K562 (cell line): ENCODE data around the gene P2RX1. TPM values are rescaled to one million over a fixed set of nuclear protein-coding genes. Genes with fewer than 3 reads are reported as not detected.

Experiments used
- E2F6 ChIP-seq, 2 experiments: IDR thresholded peaks; 2 replicates each; pipeline ENCODE4 v1.6.1; 2011; ENCODE audit warnings: borderline replicate concordance in 1 of 2, control low read depth in 1 of 2, low read depth in 1 of 2, low read length in 1 of 2, mild to moderate bottlenecking in 1 of 2, mixed read lengths in 1 of 2, moderate library complexity in 1 of 2; ENCODE audit not compliant: insufficient read depth in 1 of 2, insufficient read length in 1 of 2, poor library complexity in 1 of 2, severe bottlenecking in 1 of 2; ENCODE audit errors: extremely low read depth in 1 of 2
- FOXM1 ChIP-seq, 2 experiments: fragments of 450-650 bp in 1 of 2; sonication (generic) in 1 of 2; formaldehyde crosslinking in 1 of 2; IDR thresholded peaks; 2 replicates each; pipeline versions ENCODE4 v1.6.1 to v1.9.0; 2017 to 2022; ENCODE audit warnings: low read depth in 2 of 2, mild to moderate bottlenecking in 2 of 2, missing genetic modification reagents in 1 of 2, moderate library complexity in 1 of 2
- GABPB2 ChIP-seq: fragments of 250-450 bp; sonication (Bioruptor Pico); conservative IDR thresholded peaks from 2 replicates; pipeline ENCODE4 v1.5.1; 2021; ENCODE audit warnings: mild to moderate bottlenecking
- JUND ChIP-seq, 2 experiments: IDR thresholded peaks; 2 replicates in 1 of 2; 3 replicates in 1 of 2; pipeline ENCODE4 v1.6.1; 2011; ENCODE audit warnings: borderline replicate concordance in 2 of 2, low read depth in 2 of 2, low read length in 2 of 2, improper control_type of control experiment in 1 of 2, missing biosample characterization in 1 of 2, missing genetic modification characterization in 1 of 2, missing genetic modification reagents in 1 of 2
- NR2C1 ChIP-seq, 2 experiments: fragments of 450-650 bp; IDR thresholded peaks; 2 replicates each; pipeline ENCODE4 v1.6.1; 2017; ENCODE audit warnings: mild to moderate bottlenecking in 2 of 2, antibody characterized with exemption in 1 of 2, inconsistent platforms in 1 of 2, missing compliant biosample characterization in 1 of 2, missing genetic modification characterization in 1 of 2
- RBM25 ChIP-seq: fragments of 200-400 bp; formaldehyde crosslinking; IDR thresholded peaks from 2 replicates; pipeline ENCODE4 v1.6.1; 2018; ENCODE audit warnings: low read length, low read depth, moderate library complexity; ENCODE audit not compliant: severe bottlenecking
- REST ChIP-seq, 2 experiments: fragments of 450-650 bp; formaldehyde crosslinking in 1 of 2; IDR thresholded peaks; 2 replicates each; pipeline versions ENCODE4 v1.4.0 to v1.6.1; 2014 to 2020; ENCODE audit warnings: mild to moderate bottlenecking in 2 of 2, borderline replicate concordance in 1 of 2, low read depth in 1 of 2
- SMC3 ChIP-seq: conservative IDR thresholded peaks from 2 replicates; pipeline ENCODE4 v1.6.1; 2011; ENCODE audit warnings: low read depth, low read length, improper control_type of control experiment; ENCODE audit not compliant: insufficient read depth
- STAT5A ChIP-seq: IDR thresholded peaks from 2 replicates; pipeline ENCODE4 v1.6.1; 2012; ENCODE audit warnings: low read length, inconsistent platforms, borderline replicate concordance
- ZBTB26 ChIP-seq: fragments of 450-650 bp; formaldehyde crosslinking; IDR thresholded peaks from 2 replicates; pipeline ENCODE4 v1.4.0; 2022; ENCODE audit warnings: missing genetic modification characterization
- ZNF277 ChIP-seq: fragments of 250-450 bp; sonication (Bioruptor Pico); IDR thresholded peaks from 2 replicates; pipeline ENCODE4 v1.8.0; 2022; ENCODE audit warnings: inconsistent platforms, mild to moderate bottlenecking, moderate library complexity, borderline replicate concordance
- polyA plus RNA-seq, 8 experiments: library from polyadenylated mRNA; depleted of rRNA in 4 of 8; stranded (reverse) in 5 of 8; unstranded in 3 of 8; fragments of >200 nt; fragmentation: Nextera tagmentation in 2 of 8; fragmentation: Illumina TruSeq in 1 of 8; extraction: Ambion mirVana in 2 of 8; extraction: Trizol in 1 of 8; gene quantifications; 2 replicates each; pipeline versions ENCODE4 v1.2.1 to v1.2.3, GENCODE V29; 2011 to 2014; ENCODE audit warnings: inconsistent platforms in 1 of 8, missing spikeins in 1 of 8
- total RNA-seq, 7 experiments: library from RNA; depleted of rRNA in 6 of 7; stranded (reverse); fragments of >200 nt in 6 of 7; fragmentation: Illumina TruSeq in 2 of 7; extraction: Trizol in 2 of 7; gene quantifications; 2 replicates each; pipeline versions ENCODE4 v1.2.1 to v1.2.3, GENCODE V29; 2011 to 2021; ENCODE audit warnings: low replicate concordance in 1 of 7

P2RX1 gene
- total and polyA plus RNA-seq, 9 of the 15 experiments (the other 6 are each of a cell fraction or from before 2014, with no cell fraction given): 0.27 to 20.3 (median 10.3) TPM

- TF ChIP-seq GABPB2 (CRISPR knock-in tag) (no peak), REST (IDR thresholded peaks at IDR 0.05; ENCODE audit: borderline replicate concordance) (peak; percentile 76; the same call in 1 of the 2 replicates), REST (CRISPR knock-in tag; IDR thresholded peaks at IDR 0.05; ENCODE audit: low read depth) (no peak), STAT5A (no peak), FOXM1 (IDR thresholded peaks at IDR 0.05; ENCODE audit: low read depth) (no peak), FOXM1 (CRISPR knock-in tag; IDR thresholded peaks at IDR 0.05; ENCODE audit: low read depth) (no peak), RBM25 (no peak), NR2C1 (IDR thresholded peaks at IDR 0.05) (no peak), NR2C1 (tag; IDR thresholded peaks at IDR 0.05) (peak; percentile 35; the same call in 1 of the 2 replicates), ZNF277 (CRISPR knock-in tag) (no peak), SMC3 (peak; percentile 87), ZBTB26 (no peak), JUND (IDR thresholded peaks at IDR 0.05; ENCODE audit: borderline replicate concordance, low read depth, low read length) (peak; percentile 48; the same call in 1 of the 2 replicates), JUND (tag; IDR thresholded peaks at IDR 0.05; ENCODE audit: borderline replicate concordance, low read depth, low read length) (no peak; the same call in 2 of the 3 replicates), E2F6 (IDR thresholded peaks at IDR 0.05; ENCODE audit: borderline replicate concordance in 1 of 2, extremely low read depth in 1 of 2, insufficient read depth in 1 of 2, insufficient read length in 1 of 2, low read depth in 1 of 2, low read length in 1 of 2, poor library complexity in 1 of 2, severe bottlenecking in 1 of 2) (no peak)
Measured at GRCh38 chr17:3913531-3914311, 2.5 kb downstream of the P2RX1 start (continued).
